GM18526 (cell line): ENCODE results near the gene CPLX3.

Source experiments
- POLR2A ChIP-seq: IDR thresholded peaks from 3 replicates; pipeline ENCODE4 v1.6.1; 2011; ENCODE audit not compliant: insufficient read length; ENCODE audit errors: extremely low read depth

CPLX3 gene

GRCh38 chr15:74873756-74874424 lies 47.5 kb downstream of the CPLX3 start:
- TF ChIP-seq POLR2A, result no peak

- TF ChIP-seq POLR2A, result no peak
Observed at GRCh38 chr15:74878273-74878672, 51.8 kb downstream of the CPLX3 start.
